NCI-H2029 (cell line): ENCODE data around the gene SPECC1L.

ENCODE experiments used
- DNase-seq: peaks from one replicate; lab custom pipeline; 2025; lab: John Stamatoyannopoulos, UW

SPECC1L gene

GRCh38 chr22:24324137-24324536 is 53.5 kb downstream of the SPECC1L start:
- DNase-seq, result no peak

GRCh38 chr22:24325105-24325757 is 54.6 kb downstream of the SPECC1L start:
- no peak for DNase-seq

- DNase-seq, result no peak
These were observed 55.6 kb downstream of the SPECC1L start for GRCh38 chr22:24326266-24326665.

GRCh38 chr22:24327832-24328231 is 57.2 kb downstream of the SPECC1L start:
- DNase-seq, result no peak

GRCh38 chr22:24329453-24329852 is 58.8 kb downstream of the SPECC1L start:
- DNase-seq, result no peak

- no peak for DNase-seq
These were observed 60.0 kb downstream of the SPECC1L start for GRCh38 chr22:24330636-24331035.

GRCh38 chr22:24331468-24332440 is 61.1 kb downstream of the SPECC1L start:
- DNase-seq, result no peak

GRCh38 chr22:24333301-24333700 is 62.7 kb downstream of the SPECC1L start:
- DNase-seq, result no peak

- DNase-seq, result no peak
These were observed 64.9 kb downstream of the SPECC1L start for GRCh38 chr22:24335496-24335895.

GRCh38 chr22:24337894-24338645 is 67.4 kb downstream of the SPECC1L start:
- DNase-seq, result peak; percentile 5

GRCh38 chr22:24338726-24339451 is 68.3 kb downstream of the SPECC1L start:
- DNase-seq, result no peak

GRCh38 chr22:24339452-24339747 is 68.8 kb downstream of the SPECC1L start:
- DNase-seq, result no peak

GRCh38 chr22:24341627-24342026 is 71.0 kb downstream of the SPECC1L start:
- DNase-seq, result no peak

- DNase-seq, result no peak
These were observed 80.0 kb downstream of the SPECC1L start for GRCh38 chr22:24350627-24351026.

GRCh38 chr22:24353121-24353520 is 82.5 kb downstream of the SPECC1L start:
- DNase-seq, result no peak

- DNase-seq, result no peak
These were observed 84.9 kb downstream of the SPECC1L start for GRCh38 chr22:24355574-24355973.

- DNase-seq, result no peak
These were observed 86.9 kb downstream of the SPECC1L start for GRCh38 chr22:24357547-24357946.

GRCh38 chr22:24358105-24358836 is 87.6 kb downstream of the SPECC1L start:
- no peak for DNase-seq

GRCh38 chr22:24359452-24360120 is 89.0 kb downstream of the SPECC1L start:
- no peak for DNase-seq

GRCh38 chr22:24361976-24362646 is 91.5 kb downstream of the SPECC1L start:
- no peak for DNase-seq
